WTC11 (cell line): ENCODE results near the gene PIGN. TPM values are rescaled to one million over a fixed set of nuclear protein-coding genes. Genes with fewer than 3 reads are reported as not detected.

ENCODE experiments used
- CDX4 ChIP-seq: fragments of 250-450 bp; sonication (Bioruptor Pico); IDR thresholded peaks from 2 replicates; pipeline ENCODE4 v1.9.0; 2021; ENCODE audit warnings: moderate library complexity, mild to moderate bottlenecking, inconsistent platforms, borderline replicate concordance
- E2F1 ChIP-seq: sonication (generic); formaldehyde crosslinking; IDR thresholded peaks from 2 replicates; pipeline ENCODE4 v1.8.0; 2022; ENCODE audit warnings: mild to moderate bottlenecking, missing genetic modification reagents
- GRHL2 ChIP-seq: fragments of 250-450 bp; sonication (Bioruptor Pico); IDR thresholded peaks from 2 replicates; pipeline ENCODE4 v1.8.0; 2022; ENCODE audit warnings: mild to moderate bottlenecking, moderate library complexity; ENCODE audit not compliant: insufficient replicate concordance, severe bottlenecking
- MLX ChIP-seq: sonication (generic); formaldehyde crosslinking; IDR thresholded peaks from 2 replicates; pipeline ENCODE4 v1.8.1; 2023; ENCODE audit warnings: mild to moderate bottlenecking, missing genetic modification reagents, moderate library complexity
- PRRX2 ChIP-seq: fragments of 250-450 bp; sonication (Bioruptor Pico); IDR thresholded peaks from 2 replicates; pipeline ENCODE4 v1.8.0; 2021; ENCODE audit warnings: mild to moderate bottlenecking
- TP53 ChIP-seq: sonication (generic); formaldehyde crosslinking; IDR thresholded peaks from 2 replicates; pipeline ENCODE4 v1.8.1; 2023; ENCODE audit warnings: mild to moderate bottlenecking, missing genetic modification reagents
- total RNA-seq: library from RNA; stranded (reverse); gene quantifications from 3 replicates; pipeline ENCODE4 v1.2.3, GENCODE V29; 2021

Gene PIGN
- total RNA-seq, 1 experiment from 2014 or later = 23.4 TPM

GRCh38 chr18:61991201-61991600, 195.7 kb downstream of the PIGN start (continued):
- TF ChIP-seq E2F1 (no peak), GRHL2 (CRISPR knock-in tag) (no peak), PRRX2 (CRISPR knock-in tag) (no peak), CDX4 (CRISPR knock-in tag) (no peak), TP53 (CRISPR knock-in tag) (no peak), MLX (CRISPR knock-in tag) (no peak)

Other genes starting within 250 kb of the PIGN start
- 23.8 to 30.2 TPM (median 25.3 TPM) in 3 replicates for gene RELCH, start 199 bp upstream of the PIGN start, total RNA-seq
- 3.9 to 4.9 TPM (median 4.7 TPM) in 3 replicates for gene TNFRSF11A, start 138.3 kb upstream of the PIGN start, total RNA-seq